ENCODE measurements around the gene SH3TC1.

Gene SH3TC1

GRCh38 chr4:8198906-8199593 is at the start of gene SH3TC1:
TSS of gene SH3TC1 (plus strand) at chr4:8199290. CDS start at chr4:8205195, 5,905 bp downstream.
- DNase-seq, result peak; percentile 56

GRCh38 chr4:8149664-8150063 is 49.4 kb upstream of the SH3TC1 start:
- no peak for DNase-seq

- no peak for DNase-seq
Observed at GRCh38 chr4:8150152-8151090, 48.7 kb upstream of the SH3TC1 start.

- DNase-seq, result no peak
Observed at GRCh38 chr4:8151165-8151650, 47.9 kb upstream of the SH3TC1 start.

DNA sequence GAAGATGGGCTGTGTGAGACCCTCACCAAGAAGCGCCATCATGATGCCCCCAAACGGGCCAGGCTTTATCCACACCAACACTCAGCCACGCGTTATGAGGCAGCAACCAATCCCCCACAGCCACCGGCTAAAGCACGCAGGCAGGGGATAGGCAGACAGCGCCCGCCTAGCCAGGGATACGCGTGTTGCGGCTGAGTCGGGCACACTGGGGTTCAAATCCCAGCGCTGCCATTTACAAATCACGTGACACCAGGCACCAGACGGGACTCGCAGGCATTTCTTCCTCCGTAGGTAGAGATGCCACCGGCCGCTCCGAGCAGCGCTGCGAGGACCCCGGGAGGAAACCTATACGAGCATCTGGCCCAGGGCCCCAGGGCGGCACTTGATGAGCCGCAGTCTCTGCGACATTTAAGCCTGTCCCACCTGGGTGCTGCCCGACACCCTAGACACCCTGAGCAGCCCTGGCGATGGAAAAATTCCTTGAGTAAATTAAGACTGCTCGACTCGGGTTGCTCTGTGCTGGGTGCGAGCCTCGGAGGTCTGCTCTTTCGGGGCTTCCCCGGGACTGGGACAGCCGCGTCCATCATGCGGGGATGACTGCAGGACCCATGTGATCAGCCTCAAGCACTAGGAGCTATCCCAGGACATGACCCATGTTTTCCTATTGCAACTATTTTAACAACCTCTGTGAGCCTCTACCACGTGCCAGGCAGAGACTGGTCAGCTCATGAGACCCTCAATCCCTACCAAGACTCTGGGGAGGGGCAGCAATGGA is 46.8 kb upstream of the SH3TC1 start:
- DNase-seq, result no peak

- DNase-seq, result no peak
Observed at GRCh38 chr4:8152865-8153257, 46.2 kb upstream of the SH3TC1 start.

DNA sequence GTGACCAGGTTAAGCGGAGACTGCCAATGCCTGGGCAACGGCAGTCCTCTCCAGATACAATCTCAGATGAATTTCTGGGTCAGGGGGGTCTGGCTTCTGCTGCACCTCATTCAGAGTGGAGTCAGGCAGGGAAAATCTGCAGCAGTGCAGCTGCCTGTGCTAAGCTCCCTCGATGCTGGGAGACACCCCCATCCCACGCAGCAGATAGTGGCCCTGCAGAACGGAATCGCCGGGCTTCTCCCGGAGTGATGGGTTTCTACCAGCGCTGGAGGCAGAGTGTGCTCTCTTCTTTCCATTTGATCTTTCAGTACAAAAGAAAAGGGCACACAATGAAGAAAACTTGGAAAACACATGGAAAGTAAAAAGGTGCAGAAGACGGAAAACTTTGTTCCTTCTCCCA is 45.6 kb upstream of the SH3TC1 start:
- no peak for DNase-seq

- no peak for DNase-seq
Observed at GRCh38 chr4:8155048-8155447, 44.0 kb upstream of the SH3TC1 start.

DNA sequence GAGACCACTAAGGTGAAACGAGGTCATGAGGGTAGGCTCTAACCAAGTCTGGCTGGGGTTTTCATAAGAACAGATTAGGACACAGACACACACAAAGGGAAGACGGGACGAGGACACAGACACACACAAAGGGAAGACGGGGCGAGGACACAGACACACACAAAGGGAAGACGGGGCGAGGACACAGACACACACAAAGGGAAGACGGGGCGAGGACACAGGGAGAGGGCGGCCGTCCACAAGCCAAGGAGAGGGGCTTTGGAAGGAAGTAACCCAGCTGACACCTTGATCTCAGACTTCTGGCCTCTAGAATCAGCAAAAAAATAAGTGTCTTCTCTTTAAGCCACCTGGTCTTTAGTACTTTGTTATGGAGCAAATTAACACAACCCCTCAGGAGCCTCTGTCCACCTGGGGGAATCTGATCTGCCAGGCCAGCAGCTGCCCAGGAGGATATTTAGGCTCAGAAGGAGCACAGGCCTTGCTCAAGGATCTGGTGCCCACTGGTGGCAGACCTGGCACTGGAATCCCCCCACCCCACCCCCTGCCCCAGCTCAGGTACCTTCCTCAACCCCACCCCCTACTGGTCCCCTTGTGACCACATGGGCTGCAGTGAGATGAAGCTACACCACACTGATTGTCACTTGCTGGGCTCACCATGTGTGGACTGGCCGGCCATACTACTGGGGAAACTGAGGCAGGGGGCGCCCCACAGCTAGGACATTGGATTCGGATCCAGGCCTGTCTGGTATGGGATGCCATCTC is 43.2 kb upstream of the SH3TC1 start:
- DNase-seq, result no peak

GRCh38 chr4:8156617-8157016 is 42.5 kb upstream of the SH3TC1 start:
- no peak for DNase-seq

GRCh38 chr4:8157496-8157895 is 41.6 kb upstream of the SH3TC1 start:
- DNase-seq, result peak; percentile 37

- no peak for DNase-seq
Observed at GRCh38 chr4:8157944-8158709, 41.0 kb upstream of the SH3TC1 start.

DNA sequence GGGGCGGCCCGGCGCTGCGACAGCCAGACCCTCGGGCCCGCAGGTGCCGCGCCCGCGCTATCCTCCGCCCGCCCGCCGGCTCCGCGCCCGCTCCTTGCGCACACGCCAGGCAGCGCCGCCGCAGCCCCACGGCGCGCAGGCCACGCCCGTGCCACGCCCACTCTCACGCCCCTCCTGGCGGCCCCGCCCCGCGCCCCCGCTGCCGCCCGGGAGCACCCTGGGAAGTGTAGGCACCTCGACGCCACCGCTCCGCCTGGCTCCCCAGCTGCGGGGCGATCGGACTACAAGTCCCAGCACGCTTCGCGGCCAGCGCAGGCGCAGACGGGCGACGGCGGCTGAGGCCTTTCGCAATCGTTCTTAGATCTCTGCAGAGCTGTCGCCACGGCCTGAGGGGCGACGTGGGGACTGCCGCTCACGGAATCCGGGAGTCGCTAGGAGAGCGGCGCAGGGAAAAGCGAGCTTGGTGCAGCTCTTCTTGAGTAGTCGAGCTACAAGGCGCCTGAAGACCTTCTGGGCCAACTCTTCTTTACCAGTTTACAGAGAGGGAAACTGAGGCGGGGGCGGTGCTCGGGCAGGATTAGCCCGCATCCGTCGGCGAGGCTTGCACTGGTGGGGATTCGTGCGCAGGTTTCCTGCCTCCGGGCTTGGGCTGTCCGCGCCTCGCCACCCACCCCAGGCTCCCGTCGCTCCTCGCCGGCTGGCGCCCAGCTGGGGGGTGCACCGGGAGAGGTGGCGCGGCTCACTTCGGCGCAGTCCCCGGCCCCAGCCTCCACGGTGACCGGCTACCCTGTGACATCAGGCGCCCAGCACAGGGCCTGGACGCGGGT is 40.2 kb upstream of the SH3TC1 start, which contains the start of gene ABLIM2:
ABLIM2 (minus strand) TSS at position 104 of the 827 bp plus-strand sequence. CDS start 124 bp downstream, outside the sequence.
- DNase-seq, result peak; percentile 96

DNA sequence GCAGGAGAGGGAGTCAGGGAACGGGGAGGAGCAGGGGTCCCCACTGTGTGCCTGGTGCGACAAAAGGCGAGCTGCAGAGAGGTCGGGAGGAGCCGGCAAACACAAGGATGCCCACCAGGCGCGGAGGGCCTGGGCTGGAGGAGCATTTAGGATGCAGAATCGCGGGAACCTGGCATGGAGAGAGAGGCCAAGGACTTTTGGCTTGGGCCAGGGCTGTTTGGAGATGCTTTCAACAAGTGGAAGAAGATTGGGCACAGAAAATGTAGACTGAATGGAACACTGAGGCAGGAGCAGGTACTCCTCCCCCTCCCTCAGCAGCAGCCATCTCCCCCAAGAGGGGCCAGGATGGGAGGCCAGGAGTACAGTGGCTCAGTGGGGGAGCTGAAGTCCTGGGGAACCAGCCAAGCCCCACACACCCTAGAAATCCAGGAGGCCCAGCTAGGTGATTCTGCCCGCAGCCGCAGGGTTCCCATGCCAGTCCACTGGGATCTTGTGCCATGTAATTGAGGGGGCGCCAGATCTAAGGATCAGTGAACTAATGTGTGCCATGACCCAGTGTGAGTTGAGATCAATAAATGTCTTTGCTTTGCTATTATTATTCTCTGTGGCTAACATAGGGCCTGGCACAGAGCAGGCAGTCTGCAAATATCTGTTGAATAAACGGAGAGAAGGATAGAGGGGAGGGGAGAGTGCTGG is 39.4 kb upstream of the SH3TC1 start:
- no peak for DNase-seq

GRCh38 chr4:8160233-8160560 is 38.9 kb upstream of the SH3TC1 start:
- no peak for DNase-seq

- no peak for DNase-seq
Observed at GRCh38 chr4:8160572-8160971, 38.5 kb upstream of the SH3TC1 start.

DNA sequence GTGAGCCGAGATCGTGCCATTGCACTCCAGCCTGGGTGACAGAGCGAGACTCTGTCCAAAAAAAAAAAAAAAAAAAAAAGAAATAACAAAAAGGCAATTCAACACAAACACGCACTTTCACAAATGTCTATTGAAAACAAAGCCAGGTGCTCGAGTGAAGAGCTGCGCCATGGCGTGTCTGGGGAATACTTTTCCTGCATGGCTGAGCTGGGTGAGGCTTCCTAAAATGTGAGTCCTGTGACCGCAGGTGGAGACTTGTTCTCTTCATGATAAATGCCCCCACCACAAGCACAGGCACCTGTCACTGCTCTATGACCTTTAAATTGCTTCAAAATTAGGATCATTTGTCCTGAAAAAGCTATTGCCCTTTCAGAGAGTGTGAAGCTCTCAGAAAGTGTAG is 36.5 kb upstream of the SH3TC1 start:
- no peak for DNase-seq

GRCh38 chr4:8163026-8163425 is 36.1 kb upstream of the SH3TC1 start:
- DNase-seq, result no peak

- no peak for DNase-seq
Observed at GRCh38 chr4:8163436-8164193, 35.5 kb upstream of the SH3TC1 start.

Data from NCI-H1092 (cell line).